MG63 (cell line): ENCODE measurements around the gene CXCR4. TPM values are rescaled to one million over a fixed set of nuclear protein-coding genes. Genes with fewer than 3 reads are reported as not detected.
"Not testable (repeated sequence)": the region's sequence is repeated elsewhere in the genome, so short reads cannot be mapped to it uniquely, and the experiment has no call there.

ENCODE experiments used
- DNase-seq: peaks from one replicate; pipeline ENCODE4 v3.0.0-alpha.2; 2020
- H3K27me3 ChIP-seq: fragments of 250-450 bp; sonication (Bioruptor Pico); 2 replicates; pipeline ENCODE4 v1.5.1; 2020; ENCODE audit warnings: mild to moderate bottlenecking, moderate library complexity
- H3K36me3 ChIP-seq: fragments of 250-450 bp; sonication (Bioruptor Pico); 2 replicates; pipeline ENCODE4 v1.5.1; 2020; ENCODE audit warnings: mild to moderate bottlenecking, moderate library complexity
- H3K4me3 ChIP-seq: fragments of 250-450 bp; sonication (Bioruptor Pico); 2 replicates; pipeline ENCODE4 v1.5.1; 2020; ENCODE audit warnings: mild to moderate bottlenecking, moderate library complexity
- H3K9me3 ChIP-seq: fragments of 250-450 bp; sonication (Bioruptor Pico); 2 replicates; pipeline ENCODE4 v1.5.1; 2020; ENCODE audit warnings: mild to moderate bottlenecking, moderate library complexity
- total RNA-seq: library from RNA; depleted of rRNA; stranded (reverse); fragments of >200 nt; shearing (Covaris generic); gene quantifications from 2 replicates; pipeline ENCODE4 v1.2.3, GENCODE V29; 2014; ENCODE audit warnings: low replicate concordance

Gene CXCR4
- total RNA-seq, 1 experiment from 2014 or later: not detected

GRCh38 chr2:136107051-136108033 lies 10.6 kb downstream of the CXCR4 start:
- H3K9me3 ChIP-seq: no peaks in the 10 kb centered on the region
- DNase-seq: no peak
- H3K36me3 ChIP-seq: no peaks in the 10 kb centered on the region
- H3K4me3 ChIP-seq: no peak overlapping the region
- H3K27me3 ChIP-seq: no peaks in the 10 kb centered on the region

- H3K27me3 ChIP-seq: no peaks in the 10 kb centered on the region
- H3K9me3 ChIP-seq: no peaks in the 10 kb centered on the region
- H3K4me3 ChIP-seq: no peak overlapping the region
- DNase-seq: no peak
- H3K36me3 ChIP-seq: no peaks in the 10 kb centered on the region
Measured at GRCh38 chr2:136106505-136106904, 11.4 kb downstream of the CXCR4 start.

GRCh38 chr2:136104977-136105376 lies 13.0 kb downstream of the CXCR4 start:
- Histone ChIP-seq H3K9me3 (no peaks in the 10 kb centered on the region), H3K36me3 (no peaks in the 10 kb centered on the region), H3K27me3 (no peaks in the 10 kb centered on the region), H3K4me3 (no peak overlapping the region)
- no peak for DNase-seq

GRCh38 chr2:136101042-136101441 lies 16.9 kb downstream of the CXCR4 start:
- Histone ChIP-seq H3K4me3 (no peak overlapping the region), H3K27me3 (no peaks in the 10 kb centered on the region), H3K9me3 (no peaks in the 10 kb centered on the region), H3K36me3 (no peaks in the 10 kb centered on the region)
- DNase-seq: no peak

- Histone ChIP-seq H3K4me3 (no peak overlapping the region), H3K36me3 (no peaks in the 10 kb centered on the region), H3K27me3 (no peaks in the 10 kb centered on the region), H3K9me3 (no peaks in the 10 kb centered on the region)
- no peak for DNase-seq
Measured at GRCh38 chr2:136098441-136098840, 19.5 kb downstream of the CXCR4 start.

GRCh38 chr2:136093583-136093982 lies 24.4 kb downstream of the CXCR4 start:
- Histone ChIP-seq H3K36me3 (no peaks in the 10 kb centered on the region), H3K9me3 (no peaks in the 10 kb centered on the region), H3K27me3 (no peaks in the 10 kb centered on the region), H3K4me3 (no peak overlapping the region)
- DNase-seq: no peak

- H3K27me3 ChIP-seq: no peaks in the 10 kb centered on the region
- no peak overlapping the region for H3K4me3 ChIP-seq
- no peaks in the 10 kb centered on the region for H3K36me3 ChIP-seq
- no peak for DNase-seq
- H3K9me3 ChIP-seq: no peaks in the 10 kb centered on the region
Measured at GRCh38 chr2:136091899-136092298, 26.1 kb downstream of the CXCR4 start.

- not testable (repeated sequence) for H3K4me3 ChIP-seq, H3K36me3 ChIP-seq, DNase-seq, H3K27me3 ChIP-seq, H3K9me3 ChIP-seq
Measured at GRCh38 chr2:136087901-136088460, 30.0 kb downstream of the CXCR4 start.

- no peak for DNase-seq
- H3K4me3 ChIP-seq: no peak overlapping the region
- H3K9me3 ChIP-seq: no peaks in the 10 kb centered on the region
- H3K36me3 ChIP-seq: no peaks in the 10 kb centered on the region
- no peaks in the 10 kb centered on the region for H3K27me3 ChIP-seq
Measured at GRCh38 chr2:136086253-136087016, 31.5 kb downstream of the CXCR4 start.

- no peaks in the 10 kb centered on the region for H3K36me3 ChIP-seq
- H3K9me3 ChIP-seq: no peaks in the 10 kb centered on the region
- H3K4me3 ChIP-seq: no peak overlapping the region
- DNase-seq: no peak
- no peaks in the 10 kb centered on the region for H3K27me3 ChIP-seq
Measured at GRCh38 chr2:136085453-136086209, 32.3 kb downstream of the CXCR4 start.

GRCh38 chr2:136081582-136082210 lies 36.3 kb downstream of the CXCR4 start:
- DNase-seq: no peak
- Histone ChIP-seq H3K9me3 (no peaks in the 10 kb centered on the region), H3K4me3 (no peak overlapping the region), H3K27me3 (no peaks in the 10 kb centered on the region), H3K36me3 (no peaks in the 10 kb centered on the region)

GRCh38 chr2:136080114-136080513 lies 37.8 kb downstream of the CXCR4 start:
- Histone ChIP-seq H3K27me3 (no peaks in the 10 kb centered on the region), H3K36me3 (no peaks in the 10 kb centered on the region), H3K9me3 (no peaks in the 10 kb centered on the region), H3K4me3 (no peak overlapping the region)
- DNase-seq: no peak

- no peak for DNase-seq
- H3K4me3 ChIP-seq: no peak overlapping the region
- no peaks in the 10 kb centered on the region for H3K9me3 ChIP-seq
- H3K36me3 ChIP-seq: no peaks in the 10 kb centered on the region
- no peaks in the 10 kb centered on the region for H3K27me3 ChIP-seq
Measured at GRCh38 chr2:136077107-136077506, 40.8 kb downstream of the CXCR4 start.

- Histone ChIP-seq H3K9me3 (no peaks in the 10 kb centered on the region), H3K36me3 (no peaks in the 10 kb centered on the region), H3K27me3 (no peaks in the 10 kb centered on the region), H3K4me3 (no peak overlapping the region)
- no peak for DNase-seq
Measured at GRCh38 chr2:136075476-136075875, 42.5 kb downstream of the CXCR4 start.

- no peaks in the 10 kb centered on the region for H3K36me3 ChIP-seq
- H3K27me3 ChIP-seq: no peaks in the 10 kb centered on the region
- H3K4me3 ChIP-seq: no peak overlapping the region
- no peak for DNase-seq
- no peaks in the 10 kb centered on the region for H3K9me3 ChIP-seq
Measured at GRCh38 chr2:136072621-136073020, 45.3 kb downstream of the CXCR4 start.

GRCh38 chr2:136071887-136072286 lies 46.1 kb downstream of the CXCR4 start:
- not testable (repeated sequence) for H3K4me3 ChIP-seq, H3K36me3 ChIP-seq, H3K27me3 ChIP-seq, H3K9me3 ChIP-seq
- DNase-seq: peak; percentile 23
